Transverse colon (tissue), 4 donors: ENCODE measurements around the gene HMCN1.

Experiments used
- CTCF ChIP-seq, 5 experiments: fragments of 200-600 bp in 3 of 5; fragments of 450-650 bp in 2 of 5; sonication (generic) in 3 of 5; IDR thresholded peaks; 1 replicate in 2 of 5; 2 replicates in 3 of 5; pipeline ENCODE4 v1.5.1; 2016 to 2017; ENCODE audit warnings: antibody characterized with exemption in 5 of 5, inconsistent platforms in 3 of 5, mild to moderate bottlenecking in 2 of 5, moderate library complexity in 1 of 5
- POLR2AphosphoS5 ChIP-seq, 3 donors: sonication (generic); formaldehyde crosslinking; IDR thresholded peaks; one replicate each; pipeline ENCODE4 v1.6.1; 2016; ENCODE audit warnings: antibody characterized with exemption in 3 of 3

- TF ChIP-seq CTCF (IDR thresholded peaks at IDR 0.05): no peak
- no peak for TF ChIP-seq POLR2AphosphoS5 (IDR thresholded peaks at IDR 0.05)
Measured at GRCh38 chr1:186195377-186195931, 461.3 kb downstream of the HMCN1 start.
